ENCODE results near the gene ATF4.

DNA sequence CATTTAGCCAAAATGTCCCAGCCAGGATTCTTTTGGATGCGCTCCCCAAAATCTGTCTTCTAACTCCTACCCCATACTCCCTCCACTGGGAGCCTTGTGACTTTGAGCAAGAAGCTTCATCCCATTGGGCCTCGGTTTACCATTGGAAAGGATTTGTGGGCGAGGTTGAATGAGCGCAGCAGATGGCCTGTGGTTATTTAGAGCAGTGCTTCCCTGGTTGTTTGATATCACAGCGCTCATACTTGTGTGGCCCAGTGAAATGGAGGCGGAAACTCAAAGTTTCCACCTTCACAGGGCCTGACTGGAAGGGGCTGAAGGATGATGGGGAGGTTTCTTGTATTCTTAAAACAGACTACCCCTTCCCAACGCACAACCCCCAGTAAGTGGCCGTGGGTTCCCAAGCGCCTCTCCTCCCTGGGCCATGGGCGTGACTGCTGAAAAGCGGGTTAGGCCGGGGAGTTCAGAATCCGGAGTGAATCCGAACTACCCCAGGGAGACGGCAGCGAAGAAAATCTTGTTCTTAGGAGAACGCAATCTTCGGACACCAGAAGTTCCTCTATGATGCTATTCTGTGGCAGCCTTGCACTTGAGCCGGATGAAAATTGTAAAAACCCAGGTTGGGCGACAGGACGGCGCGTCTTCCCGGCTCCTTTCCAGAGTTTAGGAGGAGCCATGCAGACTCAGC, 1.2 kb upstream of the ATF4 start:
- TF ChIP-seq, protein P1, sequence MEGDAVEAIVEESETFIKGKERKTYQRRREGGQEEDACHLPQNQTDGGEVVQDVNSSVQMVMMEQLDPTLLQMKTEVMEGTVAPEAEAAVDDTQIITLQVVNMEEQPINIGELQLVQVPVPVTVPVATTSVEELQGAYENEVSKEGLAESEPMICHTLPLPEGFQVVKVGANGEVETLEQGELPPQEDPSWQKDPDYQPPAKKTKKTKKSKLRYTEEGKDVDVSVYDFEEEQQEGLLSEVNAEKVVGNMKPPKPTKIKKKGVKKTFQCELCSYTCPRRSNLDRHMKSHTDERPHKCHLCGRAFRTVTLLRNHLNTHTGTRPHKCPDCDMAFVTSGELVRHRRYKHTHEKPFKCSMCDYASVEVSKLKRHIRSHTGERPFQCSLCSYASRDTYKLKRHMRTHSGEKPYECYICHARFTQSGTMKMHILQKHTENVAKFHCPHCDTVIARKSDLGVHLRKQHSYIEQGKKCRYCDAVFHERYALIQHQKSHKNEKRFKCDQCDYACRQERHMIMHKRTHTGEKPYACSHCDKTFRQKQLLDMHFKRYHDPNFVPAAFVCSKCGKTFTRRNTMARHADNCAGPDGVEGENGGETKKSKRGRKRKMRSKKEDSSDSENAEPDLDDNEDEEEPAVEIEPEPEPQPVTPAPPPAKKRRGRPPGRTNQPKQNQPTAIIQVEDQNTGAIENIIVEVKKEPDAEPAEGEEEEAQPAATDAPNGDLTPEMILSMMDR (conservative IDR thresholded peaks at IDR 0.05; ENCODE audit: low read length) = no peak
- TF ChIP-seq EZH2phosphoT487 (IDR thresholded peaks at IDR 0.05; ENCODE audit: borderline replicate concordance, low read depth, low read length) = no peak

Measured in OCI-LY7 (cell line).